Measurements from ENCODE around the gene ETV3L. TPM values are rescaled to one million over a fixed set of nuclear protein-coding genes. Genes with fewer than 3 reads are reported as not detected.

ETV3L gene
- total RNA-seq, 1 experiment from 2014 or later = 0.13 TPM

DNA sequence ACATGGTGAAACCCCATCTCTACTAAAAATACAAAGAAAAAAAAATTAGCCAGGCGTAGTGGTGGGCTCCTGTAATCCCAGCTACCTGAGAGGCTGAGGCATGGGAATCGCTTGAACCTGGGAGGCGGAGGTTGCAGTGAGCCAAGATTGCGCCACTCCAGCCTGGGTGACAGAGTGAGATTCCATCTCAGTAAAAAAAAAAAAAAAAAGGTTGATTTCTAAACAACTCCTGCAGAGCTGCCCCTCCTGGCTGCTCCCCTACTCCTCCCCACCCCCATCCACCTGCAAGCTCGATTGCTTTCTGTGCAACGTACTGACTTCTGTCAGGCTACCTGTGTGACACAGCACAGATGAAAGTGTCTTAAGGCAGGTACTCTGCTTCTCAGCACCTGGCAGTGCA, 13.3 kb downstream of the ETV3L start:
- peak; percentile 19 for ATAC-seq
- peaks cover 20% of the 10 kb centered on the region for H3K4me1 Mint-ChIP-seq
- no peaks in the 10 kb centered on the region for H3K36me3 Mint-ChIP-seq
- TF ChIP-seq GTF2I (CRISPR knock-in tag; conservative IDR thresholded peaks at IDR 0.05) = no peak
- TF ChIP-seq, protein P1, sequence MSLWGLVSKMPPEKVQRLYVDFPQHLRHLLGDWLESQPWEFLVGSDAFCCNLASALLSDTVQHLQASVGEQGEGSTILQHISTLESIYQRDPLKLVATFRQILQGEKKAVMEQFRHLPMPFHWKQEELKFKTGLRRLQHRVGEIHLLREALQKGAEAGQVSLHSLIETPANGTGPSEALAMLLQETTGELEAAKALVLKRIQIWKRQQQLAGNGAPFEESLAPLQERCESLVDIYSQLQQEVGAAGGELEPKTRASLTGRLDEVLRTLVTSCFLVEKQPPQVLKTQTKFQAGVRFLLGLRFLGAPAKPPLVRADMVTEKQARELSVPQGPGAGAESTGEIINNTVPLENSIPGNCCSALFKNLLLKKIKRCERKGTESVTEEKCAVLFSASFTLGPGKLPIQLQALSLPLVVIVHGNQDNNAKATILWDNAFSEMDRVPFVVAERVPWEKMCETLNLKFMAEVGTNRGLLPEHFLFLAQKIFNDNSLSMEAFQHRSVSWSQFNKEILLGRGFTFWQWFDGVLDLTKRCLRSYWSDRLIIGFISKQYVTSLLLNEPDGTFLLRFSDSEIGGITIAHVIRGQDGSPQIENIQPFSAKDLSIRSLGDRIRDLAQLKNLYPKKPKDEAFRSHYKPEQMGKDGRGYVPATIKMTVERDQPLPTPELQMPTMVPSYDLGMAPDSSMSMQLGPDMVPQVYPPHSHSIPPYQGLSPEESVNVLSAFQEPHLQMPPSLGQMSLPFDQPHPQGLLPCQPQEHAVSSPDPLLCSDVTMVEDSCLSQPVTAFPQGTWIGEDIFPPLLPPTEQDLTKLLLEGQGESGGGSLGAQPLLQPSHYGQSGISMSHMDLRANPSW (CRISPR knock-in tag; conservative IDR thresholded peaks at IDR 0.05; ENCODE audit: low read depth) = no peak
- TF ChIP-seq, protein P2, sequence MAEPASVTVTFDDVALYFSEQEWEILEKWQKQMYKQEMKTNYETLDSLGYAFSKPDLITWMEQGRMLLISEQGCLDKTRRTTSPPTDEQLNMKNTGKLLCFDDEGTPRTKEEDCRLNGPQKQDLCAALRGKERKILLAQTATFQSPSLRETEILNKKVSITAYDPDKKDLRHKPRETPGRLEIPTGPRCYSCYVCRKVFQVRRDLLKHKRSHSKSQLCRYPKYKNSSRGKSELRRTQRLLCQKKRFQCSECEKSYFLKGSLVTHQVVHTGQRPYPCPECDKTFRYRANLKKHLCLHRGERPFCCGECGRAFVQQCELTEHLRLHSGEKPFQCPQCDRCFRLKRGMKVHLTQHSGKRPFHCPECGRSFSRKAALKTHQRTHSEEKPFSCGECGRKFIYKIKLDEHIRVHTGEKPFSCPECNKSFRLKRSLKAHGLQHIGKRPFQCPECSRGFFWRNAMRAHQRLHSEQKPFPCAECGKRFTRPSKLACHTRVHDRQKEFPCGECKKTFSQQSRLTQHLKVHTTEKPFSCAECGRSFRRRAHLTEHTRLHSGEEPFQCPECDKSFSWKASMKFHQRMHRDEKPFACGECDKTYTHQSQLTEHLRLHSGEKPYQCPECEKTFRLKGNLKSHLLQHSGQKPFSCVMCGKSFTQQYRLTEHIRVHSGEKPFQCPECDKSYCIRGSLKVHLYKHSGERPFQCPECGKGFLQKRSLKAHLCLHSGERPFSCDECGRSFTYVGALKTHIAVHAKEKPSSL (CRISPR knock-in tag; conservative IDR thresholded peaks at IDR 0.05) = no peak
- CTCF ChIA-PET = interaction anchor here (0.9 to 7.7 kb wide), 4 partner anchors 9 to 70 kb away, joined by 3 to 304 read pairs (median 8); no protein-coding TSS in a partner anchor
- no peak overlapping the region for H3K27ac Mint-ChIP-seq
- POLR2A ChIA-PET = no interaction called here
- DNase-seq (ENCODE audit: low spot score) = no peak
- no peaks in the 10 kb centered on the region; the same call in 1 of the 2 replicates for H3K27me3 Mint-ChIP-seq (ENCODE audit: low read depth)
- no peaks in the 10 kb centered on the region for H3K9me3 Mint-ChIP-seq
- H3K4me3 Mint-ChIP-seq = no peak overlapping the region

DNA sequence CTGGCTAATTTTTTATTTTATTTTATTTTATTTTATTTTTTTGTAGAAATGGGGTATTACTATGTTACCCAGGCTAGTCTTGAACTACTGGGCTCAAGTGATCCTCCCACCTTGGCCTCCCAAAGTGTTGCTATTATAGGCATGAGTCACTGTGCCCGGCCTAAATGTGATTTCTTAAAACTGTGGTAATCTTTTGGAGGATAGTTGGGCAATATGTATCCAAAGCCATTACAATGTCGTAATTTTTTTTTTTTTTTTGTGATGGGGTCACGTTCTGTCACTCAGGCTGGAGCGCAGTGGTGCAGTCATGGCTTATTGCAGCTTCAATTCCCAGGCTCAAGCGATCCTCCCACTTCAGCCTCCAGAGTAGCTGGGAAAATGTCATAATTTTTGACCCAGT, 14.2 kb downstream of the ETV3L start:
- TF ChIP-seq OVOL2 (CRISPR knock-in tag; IDR thresholded peaks at IDR 0.05; ENCODE audit: borderline replicate concordance) = no peak
- TF ChIP-seq, protein P3, sequence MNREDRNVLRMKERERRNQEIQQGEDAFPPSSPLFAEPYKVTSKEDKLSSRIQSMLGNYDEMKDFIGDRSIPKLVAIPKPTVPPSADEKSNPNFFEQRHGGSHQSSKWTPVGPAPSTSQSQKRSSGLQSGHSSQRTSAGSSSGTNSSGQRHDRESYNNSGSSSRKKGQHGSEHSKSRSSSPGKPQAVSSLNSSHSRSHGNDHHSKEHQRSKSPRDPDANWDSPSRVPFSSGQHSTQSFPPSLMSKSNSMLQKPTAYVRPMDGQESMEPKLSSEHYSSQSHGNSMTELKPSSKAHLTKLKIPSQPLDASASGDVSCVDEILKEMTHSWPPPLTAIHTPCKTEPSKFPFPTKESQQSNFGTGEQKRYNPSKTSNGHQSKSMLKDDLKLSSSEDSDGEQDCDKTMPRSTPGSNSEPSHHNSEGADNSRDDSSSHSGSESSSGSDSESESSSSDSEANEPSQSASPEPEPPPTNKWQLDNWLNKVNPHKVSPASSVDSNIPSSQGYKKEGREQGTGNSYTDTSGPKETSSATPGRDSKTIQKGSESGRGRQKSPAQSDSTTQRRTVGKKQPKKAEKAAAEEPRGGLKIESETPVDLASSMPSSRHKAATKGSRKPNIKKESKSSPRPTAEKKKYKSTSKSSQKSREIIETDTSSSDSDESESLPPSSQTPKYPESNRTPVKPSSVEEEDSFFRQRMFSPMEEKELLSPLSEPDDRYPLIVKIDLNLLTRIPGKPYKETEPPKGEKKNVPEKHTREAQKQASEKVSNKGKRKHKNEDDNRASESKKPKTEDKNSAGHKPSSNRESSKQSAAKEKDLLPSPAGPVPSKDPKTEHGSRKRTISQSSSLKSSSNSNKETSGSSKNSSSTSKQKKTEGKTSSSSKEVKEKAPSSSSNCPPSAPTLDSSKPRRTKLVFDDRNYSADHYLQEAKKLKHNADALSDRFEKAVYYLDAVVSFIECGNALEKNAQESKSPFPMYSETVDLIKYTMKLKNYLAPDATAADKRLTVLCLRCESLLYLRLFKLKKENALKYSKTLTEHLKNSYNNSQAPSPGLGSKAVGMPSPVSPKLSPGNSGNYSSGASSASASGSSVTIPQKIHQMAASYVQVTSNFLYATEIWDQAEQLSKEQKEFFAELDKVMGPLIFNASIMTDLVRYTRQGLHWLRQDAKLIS (CRISPR knock-in tag; IDR thresholded peaks at IDR 0.05; ENCODE audit: borderline replicate concordance) = no peak
- TF ChIP-seq, protein P2 (CRISPR knock-in tag; conservative IDR thresholded peaks at IDR 0.05) = no peak
- TF ChIP-seq, protein P4, sequence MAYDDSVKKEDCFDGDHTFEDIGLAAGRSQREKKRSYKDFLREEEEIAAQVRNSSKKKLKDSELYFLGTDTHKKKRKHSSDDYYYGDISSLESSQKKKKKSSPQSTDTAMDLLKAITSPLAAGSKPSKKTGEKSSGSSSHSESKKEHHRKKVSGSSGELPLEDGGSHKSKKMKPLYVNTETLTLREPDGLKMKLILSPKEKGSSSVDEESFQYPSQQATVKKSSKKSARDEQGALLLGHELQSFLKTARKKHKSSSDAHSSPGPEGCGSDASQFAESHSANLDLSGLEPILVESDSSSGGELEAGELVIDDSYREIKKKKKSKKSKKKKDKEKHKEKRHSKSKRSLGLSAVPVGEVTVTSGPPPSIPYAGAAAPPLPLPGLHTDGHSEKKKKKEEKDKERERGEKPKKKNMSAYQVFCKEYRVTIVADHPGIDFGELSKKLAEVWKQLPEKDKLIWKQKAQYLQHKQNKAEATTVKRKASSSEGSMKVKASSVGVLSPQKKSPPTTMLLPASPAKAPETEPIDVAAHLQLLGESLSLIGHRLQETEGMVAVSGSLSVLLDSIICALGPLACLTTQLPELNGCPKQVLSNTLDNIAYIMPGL (CRISPR knock-in tag; IDR thresholded peaks at IDR 0.05) = no peak
- no peak for TF ChIP-seq NR3C1 (CRISPR knock-in tag; conservative IDR thresholded peaks at IDR 0.05; ENCODE audit: low read depth)
- TF ChIP-seq JAZF1 (CRISPR knock-in tag; IDR thresholded peaks at IDR 0.05) = no peak
- TF ChIP-seq TEAD4 (CRISPR knock-in tag; IDR thresholded peaks at IDR 0.05) = no peak
- CTCF ChIA-PET = interaction anchor here (1.6 to 7.7 kb wide), 2 partner anchors 11 to 70 kb away, joined by 11 to 304 read pairs; no protein-coding TSS in a partner anchor
- Mint-ChIP-seq H3K4me3 (no peak overlapping the region), H3K36me3 (no peaks in the 10 kb centered on the region), H3K27ac (no peak overlapping the region), H3K27me3 (ENCODE audit: low read depth) (no peaks in the 10 kb centered on the region; the same call in 1 of the 2 replicates), H3K9me3 (no peaks in the 10 kb centered on the region), H3K4me1 (peaks cover 21% of the 10 kb centered on the region)
- POLR2A ChIA-PET = no interaction called here
- ATAC-seq (no peak), DNase-seq (ENCODE audit: low spot score) (no peak)
